Right ventricle myocardium superior (tissue), 1 donor: ENCODE data around the gene SOAT1. TPM values are rescaled to one million over a fixed set of nuclear protein-coding genes. Genes with fewer than 3 reads are reported as not detected.

Source experiments
- ATAC-seq: fragments of 200-7000 bp; cut with Tn5 transposase; one replicate; pipeline ENCODE4 v1.9.1; 2020; ENCODE audit warnings: mild to moderate bottlenecking; ENCODE audit not compliant: poor library complexity
- DNase-seq: peaks from one replicate; pipeline ENCODE4 v3.0.0-alpha.2; 2020
- intact Hi-C: fragments of 100-400 bp; cut with DNase I; formaldehyde crosslinking; loops from one replicate; pipeline ENCODE4 v1.11.2; 2022
- total RNA-seq: library from RNA; stranded (reverse); fragmentation: NEBNext Ultra II Directional; extraction: Animal tissue kit (Norgen Biotek cat#: 25700); gene quantifications from one replicate; pipeline ENCODE4 v1.2.1, GENCODE V29; 2021
- donor health status: DM: no; HTN: yes; CAD: no; lungs with severe emphysema.

The SOAT1 gene
- total RNA-seq, 1 donor from 2014 or later: 8.5 TPM

DNA sequence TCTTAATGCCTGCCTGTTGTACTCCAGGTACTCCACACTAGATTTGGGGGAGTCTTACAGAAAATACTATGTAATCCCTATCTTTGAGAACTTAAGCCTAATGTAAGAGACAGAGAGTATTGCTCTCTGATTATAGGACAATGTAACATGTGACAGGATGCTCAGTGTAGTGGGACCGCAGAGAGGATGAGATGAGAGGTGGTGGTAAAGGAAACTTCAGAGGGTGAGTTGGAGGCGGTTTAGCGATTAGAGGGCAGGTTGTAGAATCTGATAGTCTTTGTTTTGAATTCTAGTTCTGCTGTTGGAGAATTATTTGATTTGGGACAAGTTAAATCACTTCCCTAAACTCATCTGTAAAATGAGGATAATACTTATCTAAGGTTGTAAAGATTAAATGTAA, 5.4 kb downstream of the SOAT1 start:
- no peak for DNase-seq
- ATAC-seq: no peak
- intact Hi-C loops: loop anchor here (10.0 kb wide), 1 partner anchor 214 kb away; the partner anchor contains the start of gene TOR3A

DNA sequence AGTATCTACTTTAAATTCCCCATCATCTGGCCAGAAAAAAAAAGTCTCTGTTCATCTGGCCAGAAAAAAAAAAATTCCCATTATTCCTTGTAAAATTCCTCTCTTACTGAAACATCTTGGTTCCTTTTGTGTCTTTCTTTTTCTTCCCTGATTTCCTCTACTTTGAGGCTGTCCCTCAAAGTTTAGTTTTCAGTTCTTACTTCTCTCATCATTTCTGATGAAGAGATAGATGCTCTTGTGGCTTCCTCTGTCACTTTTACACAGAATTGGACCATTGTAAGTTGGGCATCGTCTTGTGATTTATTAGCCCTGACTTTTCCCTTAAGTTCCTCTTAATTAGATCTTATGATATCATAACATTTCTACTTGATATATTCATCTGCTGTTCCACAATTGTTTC, 6.5 kb downstream of the SOAT1 start:
- no peak for ATAC-seq
- no peak for DNase-seq
- intact Hi-C loops: no loop called here

DNA sequence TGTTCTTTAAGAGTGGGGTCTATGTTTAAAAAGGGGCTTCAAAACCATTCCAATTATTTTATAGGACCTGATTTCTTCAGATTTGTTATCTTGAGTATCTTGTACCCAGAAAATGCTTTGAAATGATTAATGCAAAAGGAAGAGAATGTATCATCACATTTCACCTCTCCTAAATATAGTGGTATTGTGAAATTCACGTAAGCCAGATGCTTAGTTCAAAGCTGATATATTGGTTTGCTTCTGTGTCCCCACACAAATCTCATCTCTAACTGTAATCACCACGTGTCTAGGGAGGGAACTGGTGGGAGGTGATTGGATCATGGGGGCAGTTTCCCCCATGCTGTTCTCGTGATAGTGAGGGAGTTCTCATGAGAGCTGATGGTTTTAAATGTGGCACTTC, 8.5 kb downstream of the SOAT1 start:
- ATAC-seq: no peak
- DNase-seq: no peak
- intact Hi-C loops: no loop called here

DNA sequence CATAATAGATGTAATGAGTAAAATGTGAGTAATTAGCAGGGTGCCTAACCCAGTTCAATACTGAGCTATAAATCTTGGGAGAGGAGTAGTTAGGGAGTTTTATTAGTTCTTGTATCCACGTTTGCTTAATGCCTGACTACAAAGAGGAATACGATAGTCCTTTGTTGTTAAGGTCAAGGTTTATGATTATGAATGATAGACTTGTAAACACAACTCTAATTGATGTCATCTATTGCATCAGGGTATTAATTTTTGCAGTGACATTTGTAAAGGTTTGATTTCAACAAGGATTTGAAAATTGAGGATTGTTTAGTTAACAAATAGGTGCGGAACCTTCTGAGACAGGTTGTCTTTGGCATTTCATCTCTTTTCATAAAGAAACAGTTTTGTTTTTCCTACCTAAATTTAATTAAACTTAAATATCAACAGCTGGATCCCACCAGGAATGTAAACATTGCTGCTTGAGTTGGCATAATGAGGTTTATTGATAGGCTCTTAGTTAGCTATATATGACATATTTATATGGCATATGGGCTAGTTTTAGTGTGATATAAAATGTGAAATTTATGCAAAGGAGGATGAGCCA, 9.7 kb downstream of the SOAT1 start:
- intact Hi-C loops: no loop called here
- DNase-seq: no peak
- no peak for ATAC-seq

DNA sequence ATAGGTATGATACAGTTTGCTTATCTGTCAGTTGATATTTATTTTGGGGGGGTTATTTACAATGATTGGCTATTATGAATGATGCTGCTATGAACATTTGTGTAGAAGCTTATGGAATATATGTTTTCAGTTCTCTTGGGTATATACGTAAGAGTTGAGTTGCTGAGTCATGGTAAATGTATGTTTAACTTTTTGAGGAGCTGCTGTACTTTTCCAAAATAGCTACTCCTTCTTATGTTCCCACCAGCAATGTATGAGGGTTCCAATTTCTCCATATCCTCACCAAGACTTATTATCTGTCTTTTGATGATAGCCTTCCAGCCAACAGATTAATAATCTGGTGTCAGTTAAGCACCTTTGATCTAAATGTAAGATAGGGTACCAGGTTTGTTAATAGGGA, 11.9 kb downstream of the SOAT1 start:
- ATAC-seq: no peak
- intact Hi-C loops: no loop called here
- no peak for DNase-seq

DNA sequence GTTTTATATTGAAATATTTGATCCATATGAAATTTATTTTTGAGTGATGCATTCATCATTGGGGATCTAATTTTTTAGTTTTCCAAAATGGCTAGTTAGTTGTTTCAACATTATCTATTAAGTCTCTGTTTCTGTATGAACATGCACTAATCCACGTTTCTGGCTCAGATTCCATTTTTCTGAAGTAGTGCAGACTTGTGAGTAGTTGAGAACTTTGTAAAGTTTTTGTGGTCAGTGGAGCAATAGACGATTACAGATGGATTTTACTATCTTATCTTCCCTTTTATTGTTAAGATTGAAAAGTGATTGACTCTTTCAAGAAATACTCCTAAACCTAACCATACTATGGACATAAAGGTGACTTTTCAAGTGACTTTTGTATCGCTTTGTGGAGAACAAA, 16.7 kb downstream of the SOAT1 start:
- intact Hi-C loops: no loop called here
- no peak for ATAC-seq

DNA sequence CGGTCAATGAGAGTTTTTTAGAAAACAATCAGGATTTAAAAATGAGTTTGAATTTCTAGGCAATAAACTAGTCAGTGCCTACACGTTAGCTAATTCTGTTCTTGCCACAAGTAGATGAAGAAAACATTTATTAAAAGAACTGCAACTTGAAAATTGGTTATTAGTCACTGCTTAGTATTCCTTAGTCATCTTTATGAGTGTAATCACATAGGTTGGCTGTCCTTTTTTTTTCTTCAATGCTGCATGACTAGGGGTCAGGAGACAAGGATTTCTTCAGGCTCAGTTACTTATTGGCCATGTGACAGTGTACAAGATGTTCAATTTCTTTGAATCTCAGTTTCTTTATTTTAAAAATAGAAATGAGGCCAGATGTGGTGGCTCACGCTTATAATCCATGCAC, 17.1 kb downstream of the SOAT1 start:
- intact Hi-C loops: no loop called here
- DNase-seq (no peak), ATAC-seq (peak; percentile 41)

More for the DNA sequence above, 16.7 kb downstream of the SOAT1 start:
- DNase-seq: no peak

DNA sequence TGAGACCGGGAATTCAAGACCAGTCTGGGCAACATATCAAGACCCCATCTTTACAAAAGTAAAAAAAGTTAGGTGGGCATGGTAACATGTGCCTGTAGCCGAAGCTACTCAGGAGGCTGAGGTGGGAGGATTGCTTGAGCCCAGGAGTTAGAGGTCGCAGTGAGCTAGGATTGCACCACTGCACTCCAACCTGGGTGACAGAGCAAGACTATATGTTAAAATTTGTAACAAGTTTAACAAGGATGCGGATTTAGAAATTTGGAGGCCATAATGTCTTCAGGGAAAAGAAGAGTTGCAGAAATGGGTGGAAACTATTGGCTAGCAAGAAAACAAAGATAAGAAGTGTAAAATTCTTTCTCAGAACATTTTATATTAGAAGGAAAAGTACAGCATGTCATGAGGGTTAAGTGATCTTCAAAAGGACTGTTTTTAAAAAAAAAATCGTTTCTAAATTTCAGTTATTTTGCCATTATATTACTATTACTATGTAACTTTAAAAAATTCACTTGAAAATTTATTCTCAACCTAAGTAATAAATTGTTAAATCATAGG, 17.6 kb downstream of the SOAT1 start:
- ATAC-seq (peak; percentile 53), DNase-seq (no peak)
- intact Hi-C loops: no loop called here

DNA sequence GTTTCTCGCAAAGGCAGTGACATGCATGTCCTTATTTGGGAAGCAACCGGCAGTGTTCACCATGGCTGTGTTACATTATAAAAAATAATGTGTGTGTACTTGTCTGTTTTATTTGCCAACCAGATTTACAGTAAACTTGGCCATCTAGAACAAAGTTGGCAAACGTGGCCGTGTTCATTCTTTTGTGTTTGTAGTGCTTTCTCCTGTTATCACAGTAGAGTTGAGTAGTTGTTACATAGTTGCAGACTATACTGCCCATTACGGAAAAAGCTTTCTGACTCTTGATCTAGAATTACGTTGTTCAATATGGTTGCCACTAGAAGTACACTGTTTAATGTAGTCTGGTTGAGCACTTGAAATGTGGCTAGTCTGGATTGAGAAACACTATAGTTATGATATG, 19.4 kb downstream of the SOAT1 start:
- DNase-seq (no peak), ATAC-seq (no peak)
- intact Hi-C loops: no loop called here

DNA sequence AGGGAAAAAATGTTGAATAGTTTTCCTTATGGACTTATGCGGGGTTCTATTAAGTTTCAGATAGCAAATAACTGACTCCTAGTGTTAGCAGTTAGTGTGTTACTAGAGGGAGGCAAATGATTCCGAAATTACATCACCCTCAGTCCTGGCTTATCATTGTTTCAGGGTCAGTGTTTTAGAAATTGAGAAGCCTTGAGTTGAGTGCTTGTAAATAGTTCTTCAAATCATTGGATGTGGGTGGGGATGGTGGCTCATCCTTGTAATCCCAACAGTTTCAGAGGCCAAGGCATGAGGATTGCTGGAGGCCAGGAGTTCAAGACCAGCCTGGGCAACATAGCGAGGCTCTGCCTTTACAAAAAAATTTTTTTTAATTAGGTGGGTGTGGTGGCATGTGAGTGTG, 21.3 kb downstream of the SOAT1 start:
- DNase-seq (no peak), ATAC-seq (no peak)
- intact Hi-C loops: no loop called here

DNA sequence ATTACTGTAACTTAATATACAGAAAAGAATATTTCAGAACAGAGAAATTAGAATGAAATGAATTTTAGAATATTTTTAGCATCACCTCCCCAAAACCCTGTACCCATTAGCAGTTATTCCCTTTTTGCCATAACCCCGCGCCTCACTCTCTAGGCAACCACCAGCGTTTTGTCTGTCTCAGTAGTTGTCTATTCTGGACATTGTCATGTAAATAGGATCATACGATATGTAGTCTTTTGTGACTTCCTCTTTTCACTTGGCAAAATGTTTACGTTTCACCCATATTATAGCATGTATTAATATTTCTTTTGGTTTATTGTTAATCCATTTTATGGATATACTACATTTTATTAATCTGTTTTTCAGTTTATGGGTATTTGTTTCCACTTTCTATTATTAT, 24.9 kb downstream of the SOAT1 start:
- DNase-seq (no peak), ATAC-seq (no peak)
- intact Hi-C loops: no loop called here

DNA sequence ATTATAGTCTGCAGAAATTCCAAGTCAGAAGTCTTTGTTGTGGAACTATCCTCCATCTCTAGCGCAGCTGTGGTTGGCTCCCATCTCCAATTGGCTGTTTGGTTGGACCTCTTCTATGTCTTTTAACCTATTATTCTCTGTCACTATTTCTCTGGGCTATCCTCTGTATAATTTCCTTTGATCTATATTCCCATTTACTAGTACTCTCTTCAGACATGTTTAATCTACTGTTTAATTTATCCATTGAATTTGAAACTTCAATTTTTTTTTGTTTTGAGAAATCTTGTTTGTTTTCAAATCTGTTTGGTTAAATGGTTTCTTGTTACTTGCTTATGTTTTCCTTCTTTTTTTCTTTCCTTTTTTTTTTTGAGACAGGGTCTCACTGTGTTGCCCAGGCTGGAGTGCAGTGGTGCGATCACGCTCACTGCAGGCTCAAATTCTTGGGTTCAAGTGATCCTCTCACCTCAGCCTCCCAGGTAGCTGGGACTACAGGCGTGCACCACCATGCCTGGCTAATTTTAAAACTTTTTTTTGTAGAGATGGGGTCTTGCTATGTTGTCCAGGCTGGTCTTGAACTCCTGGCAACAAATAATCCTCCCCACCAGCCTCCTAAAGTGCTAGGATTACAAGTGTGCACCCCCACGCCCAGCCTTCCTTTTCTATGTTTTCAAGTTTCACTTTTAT, 28.1 kb downstream of the SOAT1 start:
- ATAC-seq (no peak), DNase-seq (no peak)

DNA sequence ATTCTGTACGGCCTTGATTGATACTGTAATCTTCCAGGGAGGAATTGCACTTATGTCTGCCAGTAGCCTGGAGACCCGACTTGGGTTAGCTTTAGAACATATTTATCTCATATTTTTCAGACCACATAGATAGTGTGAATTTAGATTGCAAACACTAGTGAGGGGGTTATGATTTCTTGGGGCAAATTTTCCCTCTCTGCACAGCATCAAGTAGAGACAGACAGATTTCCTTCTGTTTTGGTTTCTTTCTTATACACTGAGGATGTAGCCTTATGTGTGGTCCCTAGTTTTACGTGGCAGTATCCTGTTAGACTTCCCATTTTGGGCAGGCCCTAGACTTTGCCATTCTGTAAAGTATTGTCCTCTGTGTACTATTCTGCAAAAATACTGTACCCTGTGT, 29.0 kb downstream of the SOAT1 start:
- intact Hi-C loops: no loop called here
- no peak for ATAC-seq

More for the DNA sequence above, 28.1 kb downstream of the SOAT1 start:
- intact Hi-C loops: no loop called here

DNA sequence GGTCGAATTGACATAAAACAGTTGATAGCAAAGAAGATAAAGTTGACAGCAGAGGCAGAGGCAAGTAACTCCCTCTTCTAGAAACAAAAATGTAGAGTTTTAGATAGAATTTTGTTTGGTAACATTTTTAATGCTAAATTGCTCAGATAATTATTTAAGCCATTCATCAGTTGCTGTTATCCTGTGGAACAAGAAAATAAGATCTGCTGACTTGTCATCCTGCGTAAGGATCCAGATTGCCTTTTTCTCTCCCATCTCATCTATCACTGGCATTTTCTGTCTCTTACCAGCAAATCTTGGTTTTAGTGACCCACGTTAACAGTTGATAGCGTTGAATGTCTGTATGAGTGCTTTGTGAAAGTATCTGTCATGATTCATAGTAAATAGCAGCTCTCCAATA, 29.8 kb downstream of the SOAT1 start:
- DNase-seq (no peak), ATAC-seq (no peak)
- intact Hi-C loops: no loop called here

More for the DNA sequence above, 29.0 kb downstream of the SOAT1 start:
- no peak for DNase-seq

DNA sequence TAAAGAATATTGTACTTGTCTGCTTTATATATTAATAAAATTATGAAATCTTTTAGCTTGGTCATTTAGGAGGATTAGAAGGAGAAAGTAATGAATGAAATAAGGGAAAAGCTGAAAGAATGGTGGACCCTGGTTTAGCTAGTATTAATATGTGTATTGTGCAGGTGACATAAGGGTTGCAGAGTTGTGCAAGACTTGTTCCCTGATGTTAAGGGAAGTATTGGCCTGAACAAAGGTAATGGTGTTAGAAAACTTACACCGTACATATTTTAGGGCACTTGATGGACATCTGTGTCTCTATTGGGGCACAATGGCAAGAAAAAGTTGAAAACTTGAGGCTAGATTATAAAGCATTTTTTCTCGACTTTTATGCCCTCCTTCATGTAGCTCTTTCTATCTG, 32.2 kb downstream of the SOAT1 start:
- DNase-seq (no peak), ATAC-seq (no peak)
- intact Hi-C loops: no loop called here

DNA sequence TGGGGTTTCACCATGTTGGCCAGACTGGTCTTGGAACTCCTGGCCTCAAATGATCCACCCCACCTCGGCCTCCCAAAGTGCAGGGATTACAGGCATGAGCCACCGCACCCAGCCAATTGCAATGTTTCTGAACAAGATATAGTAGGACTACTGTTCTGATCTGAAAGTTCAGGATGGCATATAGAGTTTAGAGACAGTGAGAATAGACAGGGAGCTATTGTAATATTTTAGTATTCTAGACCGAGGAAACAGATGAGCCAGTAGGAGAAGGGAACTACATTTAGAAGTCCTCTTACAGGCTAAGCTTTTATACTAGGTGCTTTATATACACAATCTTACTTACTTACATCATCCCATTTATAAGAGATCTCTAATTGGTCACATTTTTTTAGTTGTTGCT, 33.1 kb downstream of the SOAT1 start:
- no peak for ATAC-seq
- no peak for DNase-seq
- intact Hi-C loops: no loop called here

DNA sequence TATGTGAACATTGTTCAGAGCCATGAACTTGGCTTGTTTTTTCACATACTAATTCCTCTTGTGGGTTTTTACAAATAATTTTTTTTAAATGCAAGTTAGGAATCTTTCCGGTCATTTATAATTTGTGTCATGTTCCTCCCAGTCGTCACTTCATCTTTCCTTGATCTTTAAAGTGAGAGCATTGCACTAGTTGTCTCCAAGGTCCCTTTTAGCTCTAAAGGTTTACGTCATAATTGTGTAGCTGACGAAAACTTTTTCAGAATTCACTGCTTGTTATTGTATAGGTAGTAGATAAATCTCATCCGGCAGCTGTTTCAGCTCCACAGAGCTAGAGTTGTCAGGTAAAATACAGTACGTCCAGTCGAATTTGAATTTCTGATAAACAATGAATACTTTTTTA, 33.6 kb downstream of the SOAT1 start:
- ATAC-seq (no peak), DNase-seq (no peak)
- intact Hi-C loops: no loop called here

DNA sequence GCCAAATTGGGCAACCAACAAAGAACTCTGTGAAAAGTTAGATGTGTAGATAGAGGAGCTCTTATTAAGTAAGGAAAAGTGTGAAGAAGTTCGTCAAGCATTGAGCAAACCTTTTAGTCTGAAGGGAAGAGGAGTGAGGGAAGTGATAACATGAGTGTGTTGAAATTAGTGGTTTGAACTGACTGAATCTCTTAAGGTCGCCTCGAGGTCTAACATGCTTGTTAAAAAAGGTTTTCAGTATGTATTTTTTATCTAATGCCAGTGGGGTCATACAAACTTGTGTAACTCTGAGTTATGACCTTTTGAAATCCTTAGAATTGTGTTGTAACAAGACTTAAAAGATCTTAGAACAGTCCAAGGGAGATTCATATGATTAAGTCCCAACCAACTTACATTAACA, 34.1 kb downstream of the SOAT1 start:
- ATAC-seq: no peak
- intact Hi-C loops: no loop called here
- DNase-seq: no peak

DNA sequence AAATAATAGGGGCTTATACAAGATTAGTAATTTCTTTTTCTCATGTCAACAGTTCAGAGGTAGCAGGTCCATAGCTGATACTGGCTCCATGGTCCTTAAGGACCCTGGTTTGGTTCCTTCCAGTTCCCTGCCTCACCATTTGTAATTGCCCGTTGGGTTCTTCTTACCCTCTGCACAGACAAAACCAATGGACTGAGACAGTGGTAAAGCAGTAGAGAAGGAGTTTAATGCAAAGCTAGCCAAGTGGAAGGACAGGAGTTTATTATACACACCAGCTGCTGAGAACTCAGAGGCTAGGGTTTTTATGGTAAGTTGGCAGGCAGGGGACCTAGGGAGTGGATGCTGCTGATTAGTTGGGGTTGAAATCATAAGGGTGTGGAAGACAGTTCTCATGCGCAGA, 36.3 kb downstream of the SOAT1 start:
- no peak for DNase-seq
- intact Hi-C loops: no loop called here
- no peak for ATAC-seq

DNA sequence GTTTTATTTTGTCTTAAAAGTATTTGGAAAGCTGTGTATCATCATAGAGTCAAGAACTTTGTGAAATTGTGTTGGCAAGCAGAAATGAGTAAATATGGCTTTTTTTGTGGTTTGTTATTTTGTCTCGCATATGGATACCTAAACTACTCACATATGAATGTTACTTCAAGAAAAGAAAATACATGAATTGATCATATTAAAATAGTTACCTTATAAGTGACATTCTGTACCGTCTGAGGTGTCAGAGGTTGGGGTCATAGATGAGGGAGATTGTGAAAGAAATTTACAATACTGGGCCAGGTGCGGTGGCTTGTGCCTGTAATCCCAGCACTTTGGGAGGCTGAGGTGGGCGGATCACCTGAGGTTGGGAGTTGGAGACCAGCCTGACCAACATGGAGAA, 40.8 kb downstream of the SOAT1 start:
- DNase-seq: no peak
- intact Hi-C loops: no loop called here
- no peak for ATAC-seq

DNA sequence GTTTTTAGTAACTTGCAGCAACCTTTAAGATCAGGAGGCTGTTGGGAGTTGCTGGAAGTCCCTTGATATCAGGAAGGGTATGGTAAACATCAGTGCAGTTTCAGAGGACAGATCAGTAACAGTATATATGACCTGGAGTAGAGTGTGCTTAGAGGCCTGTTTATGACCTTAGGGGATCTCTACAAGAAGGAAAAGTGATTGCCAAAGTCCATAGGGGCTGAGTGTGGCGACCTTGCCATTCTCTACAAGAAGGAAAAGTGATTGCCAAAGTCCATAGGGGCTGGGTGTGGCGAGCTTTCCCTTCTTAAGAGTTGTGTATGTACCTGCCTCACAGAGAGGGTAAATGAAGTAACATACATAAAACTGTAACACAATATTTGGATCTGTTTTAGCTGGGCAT, 43.7 kb downstream of the SOAT1 start:
- no peak for ATAC-seq
- intact Hi-C loops: no loop called here
- no peak for DNase-seq
